Sigmoid colon (tissue), 4 donors: Measurements from ENCODE around the gene DNER.

Experiments used
- POLR2AphosphoS5 ChIP-seq, 4 donors: sonication (generic); formaldehyde crosslinking; IDR thresholded peaks; one replicate each; pipeline ENCODE4 v1.6.1; 2017; ENCODE audit warnings: antibody characterized with exemption in 4 of 4
- TF ChIP-seq, protein P1 (sequence below), 4 experiments: fragments of 450-650 bp in 3 of 4; fragments of 200-600 bp in 1 of 4; IDR thresholded peaks; one replicate each; pipeline ENCODE4 v1.5.1; 2016 to 2019; ENCODE audit warnings: antibody characterized with exemption in 4 of 4, mild to moderate bottlenecking in 3 of 4, moderate library complexity in 2 of 4

DNA sequence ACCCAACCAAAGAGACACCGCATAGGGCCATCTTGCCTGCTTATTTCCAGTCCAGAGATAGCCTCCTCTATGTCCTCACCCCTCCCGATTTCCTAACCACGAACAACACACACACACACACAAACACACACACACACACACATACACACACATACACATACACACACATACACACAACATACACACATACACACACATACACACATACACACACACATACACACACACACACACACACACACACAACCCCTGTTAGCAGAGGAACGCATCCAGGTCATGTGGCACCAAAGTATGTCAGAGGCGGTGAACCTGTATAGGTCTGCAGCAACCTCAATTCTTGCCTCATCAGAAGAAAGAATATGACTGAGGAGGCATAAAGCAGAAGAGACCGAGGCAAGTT lies 18.5 kb upstream of the DNER start:
- TF ChIP-seq, protein P1, sequence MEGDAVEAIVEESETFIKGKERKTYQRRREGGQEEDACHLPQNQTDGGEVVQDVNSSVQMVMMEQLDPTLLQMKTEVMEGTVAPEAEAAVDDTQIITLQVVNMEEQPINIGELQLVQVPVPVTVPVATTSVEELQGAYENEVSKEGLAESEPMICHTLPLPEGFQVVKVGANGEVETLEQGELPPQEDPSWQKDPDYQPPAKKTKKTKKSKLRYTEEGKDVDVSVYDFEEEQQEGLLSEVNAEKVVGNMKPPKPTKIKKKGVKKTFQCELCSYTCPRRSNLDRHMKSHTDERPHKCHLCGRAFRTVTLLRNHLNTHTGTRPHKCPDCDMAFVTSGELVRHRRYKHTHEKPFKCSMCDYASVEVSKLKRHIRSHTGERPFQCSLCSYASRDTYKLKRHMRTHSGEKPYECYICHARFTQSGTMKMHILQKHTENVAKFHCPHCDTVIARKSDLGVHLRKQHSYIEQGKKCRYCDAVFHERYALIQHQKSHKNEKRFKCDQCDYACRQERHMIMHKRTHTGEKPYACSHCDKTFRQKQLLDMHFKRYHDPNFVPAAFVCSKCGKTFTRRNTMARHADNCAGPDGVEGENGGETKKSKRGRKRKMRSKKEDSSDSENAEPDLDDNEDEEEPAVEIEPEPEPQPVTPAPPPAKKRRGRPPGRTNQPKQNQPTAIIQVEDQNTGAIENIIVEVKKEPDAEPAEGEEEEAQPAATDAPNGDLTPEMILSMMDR (IDR thresholded peaks at IDR 0.05), result no peak
- no peak for TF ChIP-seq POLR2AphosphoS5 (IDR thresholded peaks at IDR 0.05)
